Epithelial cell of esophagus (primary cell): Measurements from ENCODE around the gene PTPRN2.

Experiments
- DNase-seq: peaks from one replicate; pipeline ENCODE4 v3.0.0; 2010; ENCODE audit warnings: low read depth
- H3K4me3 ChIP-seq: 2 replicates; pipeline ENCODE4 v1.5.1; 2011; ENCODE audit warnings: mild to moderate bottlenecking, low read length, control low read depth
- TF ChIP-seq, protein P1 (sequence below): IDR thresholded peaks from 2 replicates; pipeline ENCODE4 v1.5.1; 2011; ENCODE audit warnings: low read depth, mild to moderate bottlenecking, low read length, control low read depth, inconsistent platforms; ENCODE audit not compliant: insufficient read depth; ENCODE audit errors: missing control alignments

The PTPRN2 gene

DNA sequence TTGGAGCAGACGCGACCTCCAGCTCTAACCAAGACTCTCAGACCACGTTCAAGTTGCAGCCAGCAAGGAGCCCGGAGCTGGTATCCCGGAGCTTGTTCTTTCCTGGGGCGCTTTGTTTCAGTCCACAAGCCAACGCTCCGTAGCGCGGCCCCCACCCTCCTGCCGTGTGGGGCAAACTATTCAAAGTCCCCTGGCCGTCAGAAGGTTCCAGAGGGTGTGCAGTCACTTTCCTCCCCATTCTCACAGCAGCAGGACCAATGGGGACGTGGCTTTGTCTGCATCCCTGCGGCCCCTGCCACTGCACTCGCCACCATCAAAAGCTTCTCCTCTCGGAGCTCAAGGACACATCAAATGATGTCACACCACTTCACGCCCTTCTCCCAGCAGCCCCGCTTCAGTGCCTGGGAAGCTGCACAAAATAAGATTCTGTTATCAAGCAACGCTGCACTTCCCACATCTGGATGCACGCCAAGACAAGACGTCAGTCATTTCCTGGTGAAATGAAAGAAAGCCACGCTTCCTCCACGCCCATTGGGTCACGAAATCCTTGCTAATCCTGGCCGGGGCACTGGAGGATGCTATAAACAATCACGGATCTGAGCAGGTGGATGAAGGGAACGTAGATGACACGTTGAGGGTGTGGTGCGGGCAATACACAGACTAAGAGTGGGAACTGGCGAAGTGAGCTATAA lies 348.2 kb downstream of the PTPRN2 start:
- H3K4me3 ChIP-seq: no peak overlapping the region
- DNase-seq: no peak
- TF ChIP-seq, protein P1, sequence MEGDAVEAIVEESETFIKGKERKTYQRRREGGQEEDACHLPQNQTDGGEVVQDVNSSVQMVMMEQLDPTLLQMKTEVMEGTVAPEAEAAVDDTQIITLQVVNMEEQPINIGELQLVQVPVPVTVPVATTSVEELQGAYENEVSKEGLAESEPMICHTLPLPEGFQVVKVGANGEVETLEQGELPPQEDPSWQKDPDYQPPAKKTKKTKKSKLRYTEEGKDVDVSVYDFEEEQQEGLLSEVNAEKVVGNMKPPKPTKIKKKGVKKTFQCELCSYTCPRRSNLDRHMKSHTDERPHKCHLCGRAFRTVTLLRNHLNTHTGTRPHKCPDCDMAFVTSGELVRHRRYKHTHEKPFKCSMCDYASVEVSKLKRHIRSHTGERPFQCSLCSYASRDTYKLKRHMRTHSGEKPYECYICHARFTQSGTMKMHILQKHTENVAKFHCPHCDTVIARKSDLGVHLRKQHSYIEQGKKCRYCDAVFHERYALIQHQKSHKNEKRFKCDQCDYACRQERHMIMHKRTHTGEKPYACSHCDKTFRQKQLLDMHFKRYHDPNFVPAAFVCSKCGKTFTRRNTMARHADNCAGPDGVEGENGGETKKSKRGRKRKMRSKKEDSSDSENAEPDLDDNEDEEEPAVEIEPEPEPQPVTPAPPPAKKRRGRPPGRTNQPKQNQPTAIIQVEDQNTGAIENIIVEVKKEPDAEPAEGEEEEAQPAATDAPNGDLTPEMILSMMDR: no peak

DNA sequence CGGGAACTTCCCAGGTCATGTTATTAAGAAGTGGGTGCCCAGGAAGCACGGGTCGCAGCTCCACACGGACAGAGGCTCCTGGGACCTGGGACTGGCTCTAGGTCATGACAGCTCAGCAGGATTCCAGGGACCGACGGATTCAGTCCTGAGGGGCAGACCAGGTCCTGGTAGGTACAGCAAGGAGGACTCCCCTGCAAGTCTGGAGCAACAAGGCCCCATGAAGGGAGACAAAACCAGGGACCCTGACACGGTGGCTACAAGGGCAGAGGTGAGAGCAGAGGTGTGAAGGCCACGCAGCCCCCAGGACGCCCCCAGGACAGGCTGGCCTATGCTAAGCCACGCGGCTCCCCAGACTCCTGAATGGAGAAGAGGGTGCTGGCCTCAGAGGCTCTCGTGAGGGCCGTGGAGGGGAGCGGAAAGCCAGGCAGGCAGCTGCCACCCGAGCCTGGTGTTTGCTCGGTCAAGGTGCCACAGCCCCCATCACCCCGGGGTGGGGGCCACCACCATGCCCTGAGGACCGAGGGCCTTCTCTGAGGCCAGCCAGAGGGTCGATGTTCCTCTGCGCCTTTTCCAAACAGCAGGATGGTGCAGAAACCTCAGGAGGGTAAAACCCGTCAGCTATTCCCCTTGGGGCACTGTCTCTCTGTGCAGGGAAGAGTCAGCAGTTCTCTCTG lies 348.9 kb downstream of the PTPRN2 start:
- DNase-seq: no peak
- TF ChIP-seq, protein P1: no peak
- no peak overlapping the region for H3K4me3 ChIP-seq

DNA sequence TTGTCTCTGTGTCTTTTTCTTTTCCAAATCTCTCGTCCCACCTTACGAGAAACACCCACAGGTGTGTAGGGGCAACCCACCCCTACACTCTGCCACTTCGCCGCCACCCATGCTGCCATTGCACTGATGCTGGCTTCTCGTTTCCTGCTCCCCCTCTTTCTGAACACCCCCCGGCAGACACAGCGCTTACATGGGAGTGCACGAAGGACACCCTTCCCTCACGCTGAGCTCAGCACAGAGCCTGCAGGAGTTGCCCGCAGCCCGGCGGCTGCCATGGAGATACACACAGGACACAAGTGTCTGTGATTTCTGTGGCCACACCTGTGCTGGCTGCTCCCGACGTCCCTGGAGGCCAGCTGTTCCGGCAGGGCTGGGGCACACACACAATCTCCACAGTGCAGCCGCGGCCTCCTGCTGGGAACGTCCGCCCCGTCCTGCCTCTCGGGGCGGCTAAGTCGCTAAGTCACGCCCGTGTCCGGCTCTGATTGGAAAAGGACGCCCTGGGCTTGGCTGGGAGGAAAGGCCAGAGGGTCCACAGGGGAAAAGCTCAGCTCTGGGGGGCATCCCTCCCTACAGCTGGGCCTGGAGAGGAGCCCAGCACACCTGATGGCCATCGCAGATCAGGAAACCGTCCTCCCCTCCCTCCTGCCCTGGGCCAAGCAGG lies 349.8 kb downstream of the PTPRN2 start:
- no peak for DNase-seq
- no peak overlapping the region for H3K4me3 ChIP-seq
- TF ChIP-seq, protein P1: no peak

DNA sequence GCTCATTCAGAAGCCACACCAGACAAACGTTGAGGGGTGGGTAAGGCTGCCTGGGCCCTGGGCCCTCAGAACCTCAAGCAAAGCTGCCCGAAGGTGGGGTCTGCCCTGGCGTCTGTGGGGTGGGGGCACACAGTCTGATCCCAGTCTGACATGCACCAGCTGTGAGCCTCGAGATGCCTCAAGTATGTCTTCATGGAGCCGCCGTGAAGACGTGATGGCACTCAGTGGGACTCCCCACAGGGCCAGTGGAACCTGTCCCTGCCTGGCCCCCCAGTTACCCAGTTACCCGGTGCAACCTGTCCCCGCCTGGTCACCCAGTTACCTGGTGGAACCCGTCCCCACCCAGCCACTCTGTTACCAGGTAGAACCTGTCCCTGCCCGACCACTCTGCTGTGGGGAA lies 351.2 kb downstream of the PTPRN2 start:
- H3K4me3 ChIP-seq: no peak overlapping the region
- TF ChIP-seq, protein P1: no peak
- no peak for DNase-seq

DNA sequence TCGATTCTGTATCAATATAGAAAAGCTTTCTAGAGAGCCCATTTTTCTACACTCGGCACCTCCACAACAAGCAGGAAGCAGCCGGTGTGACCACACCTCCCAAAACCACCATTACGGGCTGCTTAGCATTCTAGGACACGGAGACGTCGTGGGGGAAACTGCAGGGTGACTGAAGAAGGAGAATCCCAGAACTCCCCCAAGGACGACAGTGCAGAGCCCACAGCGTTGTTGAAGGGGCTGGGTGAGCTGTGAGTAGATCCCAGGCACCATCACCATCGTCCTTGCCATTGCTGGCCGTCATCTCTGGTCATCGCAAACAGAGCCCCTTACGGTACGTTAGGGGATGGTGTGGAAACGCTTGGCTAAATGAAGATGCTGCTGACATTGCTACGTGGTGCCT lies 351.8 kb downstream of the PTPRN2 start:
- no peak for DNase-seq
- no peak overlapping the region for H3K4me3 ChIP-seq
- TF ChIP-seq, protein P1: no peak

DNA sequence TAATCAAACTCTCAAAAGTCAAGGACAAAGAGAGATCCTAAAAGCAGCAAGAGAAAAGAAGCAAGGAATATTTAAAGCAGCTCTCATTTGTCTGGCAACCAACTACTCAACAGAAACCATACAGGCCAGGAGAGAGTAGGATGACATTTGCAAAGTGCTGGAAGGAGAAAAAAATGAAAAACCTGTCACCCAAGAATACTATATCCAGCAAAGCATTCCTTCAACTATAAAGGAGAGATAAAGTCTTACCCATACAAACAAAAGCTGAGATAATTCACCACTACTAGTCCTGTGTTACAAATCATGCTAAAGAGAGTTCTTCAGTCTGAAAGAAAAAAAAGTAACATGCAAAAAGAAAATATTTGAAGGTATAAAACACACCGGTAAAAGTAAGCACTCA lies 357.7 kb downstream of the PTPRN2 start:
- DNase-seq: no peak
- H3K4me3 ChIP-seq: no peak overlapping the region
- TF ChIP-seq, protein P1: no peak
